Hematopoietic multipotent progenitor cell treated with erythropoietin and hydrocortisone succinate and interleukin-3 and kit ligand, for 17 days (in vitro differentiated cells): ENCODE results near the gene IFI16.
"Not testable (repeated sequence)": the region's sequence is repeated elsewhere in the genome, so short reads cannot be mapped to it uniquely, and the experiment has no call there.

Experiments
- DNase-seq: peaks from one replicate; pipeline ENCODE4 v3.0.0-alpha.2; 2015; ENCODE audit warnings: low spot score

Gene IFI16

GRCh38 chr1:159100589-159100988, 90.9 kb downstream of the IFI16 start:
- no peak for DNase-seq

- DNase-seq: not testable (repeated sequence)
Measured at GRCh38 chr1:159103021-159103420, 93.3 kb downstream of the IFI16 start.
